22Rv1 (cell line): ENCODE results near the gene EIF6.

ENCODE experiments used
- H3K27ac ChIP-seq: fragments of 450-650 bp; 2 replicates; pipeline ENCODE4 v1.5.1; 2017
- ZFX ChIP-seq: fragments of 450-650 bp; IDR thresholded peaks from 2 replicates; pipeline ENCODE4 v1.6.1; 2017; ENCODE audit warnings: antibody characterized with exemption, borderline replicate concordance
- TF ChIP-seq, protein P1 (sequence below): fragments of 450-650 bp; IDR thresholded peaks from 2 replicates; pipeline ENCODE4 v1.5.1; 2017; ENCODE audit warnings: mild to moderate bottlenecking

The EIF6 gene

DNA sequence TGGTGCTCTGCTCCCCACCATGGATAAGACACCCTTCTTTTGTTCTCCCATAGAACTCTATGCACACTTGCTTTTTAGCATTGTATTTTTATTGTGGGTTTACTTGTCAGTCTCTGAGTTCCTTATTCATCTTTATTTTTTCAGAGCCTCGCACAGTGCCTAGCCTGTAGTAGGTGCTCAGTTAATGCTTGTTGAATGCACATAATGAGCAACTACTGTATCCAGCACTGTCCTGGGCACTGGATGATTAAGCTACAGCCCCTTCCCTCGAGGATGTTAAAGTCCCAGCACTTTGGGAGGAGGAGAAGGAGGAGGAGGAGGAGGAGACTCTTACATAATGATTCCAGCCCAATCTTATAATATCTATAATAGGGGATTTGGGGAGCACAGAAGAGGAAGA lies 41.3 kb downstream of the EIF6 start:
- no peak overlapping the region for H3K27ac ChIP-seq
- TF ChIP-seq, protein P1, sequence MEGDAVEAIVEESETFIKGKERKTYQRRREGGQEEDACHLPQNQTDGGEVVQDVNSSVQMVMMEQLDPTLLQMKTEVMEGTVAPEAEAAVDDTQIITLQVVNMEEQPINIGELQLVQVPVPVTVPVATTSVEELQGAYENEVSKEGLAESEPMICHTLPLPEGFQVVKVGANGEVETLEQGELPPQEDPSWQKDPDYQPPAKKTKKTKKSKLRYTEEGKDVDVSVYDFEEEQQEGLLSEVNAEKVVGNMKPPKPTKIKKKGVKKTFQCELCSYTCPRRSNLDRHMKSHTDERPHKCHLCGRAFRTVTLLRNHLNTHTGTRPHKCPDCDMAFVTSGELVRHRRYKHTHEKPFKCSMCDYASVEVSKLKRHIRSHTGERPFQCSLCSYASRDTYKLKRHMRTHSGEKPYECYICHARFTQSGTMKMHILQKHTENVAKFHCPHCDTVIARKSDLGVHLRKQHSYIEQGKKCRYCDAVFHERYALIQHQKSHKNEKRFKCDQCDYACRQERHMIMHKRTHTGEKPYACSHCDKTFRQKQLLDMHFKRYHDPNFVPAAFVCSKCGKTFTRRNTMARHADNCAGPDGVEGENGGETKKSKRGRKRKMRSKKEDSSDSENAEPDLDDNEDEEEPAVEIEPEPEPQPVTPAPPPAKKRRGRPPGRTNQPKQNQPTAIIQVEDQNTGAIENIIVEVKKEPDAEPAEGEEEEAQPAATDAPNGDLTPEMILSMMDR: no peak

DNA sequence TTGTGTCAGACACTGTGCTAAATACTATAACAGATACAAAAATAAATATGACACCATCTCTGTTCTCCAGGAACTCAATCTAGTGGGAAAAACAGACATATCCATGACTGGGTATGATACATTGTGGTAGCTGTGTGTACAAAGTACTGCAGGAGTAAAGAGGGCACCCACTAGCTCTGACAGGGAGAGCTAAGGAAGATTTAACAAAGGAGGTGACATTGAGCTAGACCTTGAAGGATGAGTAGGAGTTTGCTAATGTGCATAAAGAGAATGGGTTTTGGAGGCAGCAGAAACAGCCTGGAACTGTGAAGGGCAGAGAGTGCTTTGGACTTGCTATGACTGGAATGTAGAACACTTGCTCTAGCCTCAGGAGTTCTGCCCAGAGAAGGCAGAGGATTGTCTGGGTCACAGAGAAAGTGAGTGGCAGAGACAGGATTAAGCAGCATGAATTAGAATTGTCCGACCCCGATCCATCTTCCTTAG lies 43.7 kb downstream of the EIF6 start:
- H3K27ac ChIP-seq: no peak overlapping the region
- no peak for TF ChIP-seq ZFX
- TF ChIP-seq, protein P1: no peak

- TF ChIP-seq, protein P1: no peak
- no peak for TF ChIP-seq ZFX
- no peak overlapping the region for H3K27ac ChIP-seq
Measured at GRCh38 chr20:35240083-35240810, 44.3 kb downstream of the EIF6 start.

- H3K27ac ChIP-seq: no peak overlapping the region
- TF ChIP-seq, protein P1: no peak
- no peak for TF ChIP-seq ZFX
Measured at GRCh38 chr20:35238735-35239134, 45.8 kb downstream of the EIF6 start.

GRCh38 chr20:35238170-35238569 lies 46.4 kb downstream of the EIF6 start:
- TF ChIP-seq ZFX: no peak
- TF ChIP-seq, protein P1: no peak
- H3K27ac ChIP-seq: no peak overlapping the region

GRCh38 chr20:35237486-35237885 lies 47.1 kb downstream of the EIF6 start:
- TF ChIP-seq, protein P1: no peak
- no peak for TF ChIP-seq ZFX
- no peak overlapping the region for H3K27ac ChIP-seq

DNA sequence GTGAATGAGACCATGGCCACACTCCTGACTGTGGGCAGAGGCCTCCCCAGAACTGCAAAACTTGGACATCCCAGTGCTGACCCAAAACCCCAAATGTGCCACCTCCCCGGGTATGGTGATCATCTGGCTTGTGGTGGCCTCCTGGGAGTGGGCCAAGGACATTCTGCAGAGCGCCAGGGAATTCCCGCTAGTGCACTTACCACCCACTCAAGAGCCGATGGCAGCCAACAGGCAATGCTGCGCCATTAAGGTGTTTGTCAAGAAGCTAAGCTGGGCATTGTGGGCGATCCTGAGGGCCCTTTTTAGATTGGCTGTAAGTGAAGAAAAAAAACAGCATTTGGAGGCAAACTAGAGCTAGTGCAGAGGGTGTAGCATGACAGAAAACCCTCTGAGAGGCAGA lies 48.7 kb downstream of the EIF6 start:
- TF ChIP-seq, protein P1: no peak
- TF ChIP-seq ZFX: no peak
- H3K27ac ChIP-seq: no peak overlapping the region
